ENCODE results near the gene DCAF11.

GRCh38 chr14:24119691-24120090, 5.1 kb downstream of the DCAF11 start:
- TF ChIP-seq CTCF (conservative IDR thresholded peaks at IDR 0.05) (no peak), EZH2 (IDR thresholded peaks at IDR 0.05; ENCODE audit: low read depth) (no peak)

Measured in PC-9 (cell line).